GM23338 (cell line): ENCODE data around the gene SLC9A9. TPM values are rescaled to one million over a fixed set of nuclear protein-coding genes. Genes with fewer than 3 reads are reported as not detected.

Experiments used
- CREB1 ChIP-seq: fragments of 250-450 bp; sonication (Bioruptor Pico); IDR thresholded peaks from 2 replicates; pipeline ENCODE4 v1.5.0; 2020; ENCODE audit warnings: low read depth, mild to moderate bottlenecking, moderate library complexity
- ETS1 ChIP-seq: IDR thresholded peaks from 2 replicates; pipeline ENCODE4 v1.6.1; 2016; ENCODE audit warnings: antibody characterized with exemption
- EZH2 ChIP-seq: fragments of 200-600 bp; sonication (generic); IDR thresholded peaks from one replicate; pipeline ENCODE4 v1.8.0; 2017; ENCODE audit warnings: antibody characterized with exemption, mild to moderate bottlenecking, low read depth; ENCODE audit not compliant: unreplicated experiment
- EZH2phosphoT487 ChIP-seq: fragments of 200-600 bp; sonication (generic); IDR thresholded peaks from one replicate; pipeline ENCODE4 v1.8.1; 2018; ENCODE audit warnings: antibody characterized with exemption; ENCODE audit not compliant: unreplicated experiment
- JUNB ChIP-seq: IDR thresholded peaks from one replicate; pipeline ENCODE4 v1.6.1; 2016; ENCODE audit warnings: antibody characterized with exemption; ENCODE audit not compliant: unreplicated experiment
- REST ChIP-seq: IDR thresholded peaks from one replicate; pipeline ENCODE4 v1.6.1; 2018; ENCODE audit warnings: antibody characterized with exemption; ENCODE audit not compliant: unreplicated experiment
- STAT1 ChIP-seq: IDR thresholded peaks from one replicate; pipeline ENCODE4 v1.6.1; 2016; ENCODE audit warnings: antibody characterized with exemption; ENCODE audit not compliant: unreplicated experiment
- ZNF114 ChIP-seq: fragments of 250-450 bp; sonication (Bioruptor Pico); IDR thresholded peaks from 2 replicates; pipeline ENCODE4 v1.5.0; 2020; ENCODE audit warnings: mild to moderate bottlenecking, moderate library complexity
- ZNF331 ChIP-seq: fragments of 250-450 bp; sonication (Bioruptor Pico); IDR thresholded peaks from 2 replicates; pipeline ENCODE4 v1.5.0; 2020; ENCODE audit warnings: low read depth, mild to moderate bottlenecking, moderate library complexity
- polyA plus RNA-seq: library from polyadenylated mRNA; unstranded; fragments of >200 nt; fragmentation: Nextera tagmentation; extraction: Ambion mirVana; gene quantifications from 2 replicates; pipeline ENCODE4 v1.2.1, GENCODE V29; 2016
- total RNA-seq: library from RNA; depleted of rRNA; stranded (reverse); fragments of >200 nt; shearing (Covaris generic); gene quantifications from 2 replicates; pipeline ENCODE4 v1.2.3, GENCODE V29; 2014
- TF ChIP-seq, protein P1 (sequence below): fragments of 250-450 bp; sonication (Bioruptor Pico); IDR thresholded peaks from 2 replicates; pipeline ENCODE4 v1.5.0; 2020; ENCODE audit warnings: mild to moderate bottlenecking, moderate library complexity

Gene SLC9A9
- total and polyA plus RNA-seq, 2 experiments from 2014 or later = 1.3 to 1.6 TPM

DNA sequence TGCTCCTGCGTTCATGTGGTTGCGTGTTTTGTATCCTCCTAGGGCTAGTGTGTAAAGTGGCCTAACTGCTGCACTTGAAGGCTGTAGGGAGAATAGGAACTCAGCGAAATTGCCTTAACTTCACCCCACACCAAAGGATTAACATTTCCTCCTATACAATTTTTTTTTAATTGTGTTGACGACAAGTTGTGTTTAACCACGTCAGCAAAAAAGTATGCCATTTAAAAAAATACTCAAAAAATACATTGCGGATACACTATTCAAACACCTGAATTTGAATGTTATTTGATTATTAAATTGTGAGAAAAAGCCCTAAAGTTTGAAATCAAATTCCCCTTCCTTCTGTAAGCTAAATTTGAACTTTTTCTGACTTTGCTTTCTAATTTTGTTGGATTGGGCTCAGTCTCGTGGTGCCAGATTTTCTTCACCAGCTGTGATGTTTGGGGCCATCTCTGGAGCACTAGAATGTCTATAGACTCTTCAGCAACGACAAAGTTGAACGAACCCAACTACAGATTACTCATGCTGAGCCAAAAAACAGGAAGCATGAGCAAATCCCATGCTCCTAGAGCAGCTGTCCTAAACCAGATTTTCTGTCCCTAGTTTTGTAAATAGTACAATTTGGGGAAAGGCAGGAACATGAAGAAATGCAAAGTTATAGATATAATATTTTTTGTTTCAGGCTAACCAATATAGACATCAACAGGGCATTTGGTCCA lies 8.1 kb upstream of the SLC9A9 start (continued):
- TF ChIP-seq, protein P1, sequence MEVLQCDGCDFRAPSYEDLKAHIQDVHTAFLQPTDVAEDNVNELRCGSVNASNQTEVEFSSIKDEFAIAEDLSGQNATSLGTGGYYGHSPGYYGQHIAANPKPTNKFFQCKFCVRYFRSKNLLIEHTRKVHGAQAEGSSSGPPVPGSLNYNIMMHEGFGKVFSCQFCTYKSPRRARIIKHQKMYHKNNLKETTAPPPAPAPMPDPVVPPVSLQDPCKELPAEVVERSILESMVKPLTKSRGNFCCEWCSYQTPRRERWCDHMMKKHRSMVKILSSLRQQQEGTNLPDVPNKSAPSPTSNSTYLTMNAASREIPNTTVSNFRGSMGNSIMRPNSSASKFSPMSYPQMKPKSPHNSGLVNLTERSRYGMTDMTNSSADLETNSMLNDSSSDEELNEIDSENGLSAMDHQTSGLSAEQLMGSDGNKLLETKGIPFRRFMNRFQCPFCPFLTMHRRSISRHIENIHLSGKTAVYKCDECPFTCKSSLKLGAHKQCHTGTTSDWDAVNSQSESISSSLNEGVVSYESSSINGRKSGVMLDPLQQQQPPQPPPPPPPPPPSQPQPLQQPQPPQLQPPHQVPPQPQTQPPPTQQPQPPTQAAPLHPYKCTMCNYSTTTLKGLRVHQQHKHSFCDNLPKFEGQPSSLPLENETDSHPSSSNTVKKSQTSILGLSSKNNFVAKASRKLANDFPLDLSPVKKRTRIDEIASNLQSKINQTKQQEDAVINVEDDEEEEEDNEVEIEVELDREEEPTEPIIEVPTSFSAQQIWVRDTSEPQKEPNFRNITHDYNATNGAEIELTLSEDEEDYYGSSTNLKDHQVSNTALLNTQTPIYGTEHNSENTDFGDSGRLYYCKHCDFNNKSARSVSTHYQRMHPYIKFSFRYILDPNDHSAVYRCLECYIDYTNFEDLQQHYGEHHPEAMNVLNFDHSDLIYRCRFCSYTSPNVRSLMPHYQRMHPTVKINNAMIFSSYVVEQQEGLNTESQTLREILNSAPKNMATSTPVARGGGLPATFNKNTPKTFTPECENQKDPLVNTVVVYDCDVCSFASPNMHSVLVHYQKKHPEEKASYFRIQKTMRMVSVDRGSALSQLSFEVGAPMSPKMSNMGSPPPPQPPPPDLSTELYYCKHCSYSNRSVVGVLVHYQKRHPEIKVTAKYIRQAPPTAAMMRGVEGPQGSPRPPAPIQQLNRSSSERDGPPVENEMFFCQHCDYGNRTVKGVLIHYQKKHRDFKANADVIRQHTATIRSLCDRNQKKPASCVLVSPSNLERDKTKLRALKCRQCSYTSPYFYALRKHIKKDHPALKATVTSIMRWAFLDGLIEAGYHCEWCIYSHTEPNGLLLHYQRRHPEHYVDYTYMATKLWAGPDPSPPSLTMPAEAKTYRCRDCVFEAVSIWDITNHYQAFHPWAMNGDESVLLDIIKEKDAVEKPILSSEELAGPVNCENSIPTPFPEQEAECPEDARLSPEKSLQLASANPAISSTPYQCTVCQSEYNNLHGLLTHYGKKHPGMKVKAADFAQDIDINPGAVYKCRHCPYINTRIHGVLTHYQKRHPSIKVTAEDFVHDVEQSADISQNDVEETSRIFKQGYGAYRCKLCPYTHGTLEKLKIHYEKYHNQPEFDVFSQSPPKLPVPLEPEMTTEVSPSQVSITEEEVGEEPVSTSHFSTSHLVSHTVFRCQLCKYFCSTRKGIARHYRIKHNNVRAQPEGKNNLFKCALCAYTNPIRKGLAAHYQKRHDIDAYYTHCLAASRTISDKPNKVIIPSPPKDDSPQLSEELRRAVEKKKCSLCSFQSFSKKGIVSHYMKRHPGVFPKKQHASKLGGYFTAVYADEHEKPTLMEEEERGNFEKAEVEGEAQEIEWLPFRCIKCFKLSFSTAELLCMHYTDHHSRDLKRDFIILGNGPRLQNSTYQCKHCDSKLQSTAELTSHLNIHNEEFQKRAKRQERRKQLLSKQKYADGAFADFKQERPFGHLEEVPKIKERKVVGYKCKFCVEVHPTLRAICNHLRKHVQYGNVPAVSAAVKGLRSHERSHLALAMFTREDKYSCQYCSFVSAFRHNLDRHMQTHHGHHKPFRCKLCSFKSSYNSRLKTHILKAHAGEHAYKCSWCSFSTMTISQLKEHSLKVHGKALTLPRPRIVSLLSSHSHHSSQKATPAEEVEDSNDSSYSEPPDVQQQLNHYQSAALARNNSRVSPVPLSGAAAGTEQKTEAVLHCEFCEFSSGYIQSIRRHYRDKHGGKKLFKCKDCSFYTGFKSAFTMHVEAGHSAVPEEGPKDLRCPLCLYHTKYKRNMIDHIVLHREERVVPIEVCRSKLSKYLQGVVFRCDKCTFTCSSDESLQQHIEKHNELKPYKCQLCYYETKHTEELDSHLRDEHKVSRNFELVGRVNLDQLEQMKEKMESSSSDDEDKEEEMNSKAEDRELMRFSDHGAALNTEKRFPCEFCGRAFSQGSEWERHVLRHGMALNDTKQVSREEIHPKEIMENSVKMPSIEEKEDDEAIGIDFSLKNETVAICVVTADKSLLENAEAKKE (CRISPR knock-in tag) = no peak
- TF ChIP-seq REST (no peak), JUNB (no peak), CREB1 (CRISPR knock-in tag) (no peak), EZH2 (no peak), ZNF114 (CRISPR knock-in tag) (no peak), EZH2phosphoT487 (no peak), STAT1 (no peak), ZNF331 (CRISPR knock-in tag) (no peak), ETS1 (no peak)
